SU-DHL-6 (cell line): ENCODE data around the gene PRR36.
"Not testable (repeated sequence)": the region's sequence is repeated elsewhere in the genome, so short reads cannot be mapped to it uniquely, and the experiment has no call there.

ENCODE experiments used
- EZH2phosphoT487 ChIP-seq: fragments of 200-600 bp; sonication (generic), shearing (Covaris generic); conservative IDR thresholded peaks from 2 replicates; pipeline ENCODE4 v1.6.1; 2018; ENCODE audit warnings: mild to moderate bottlenecking, antibody characterized with exemption, low read length, moderate library complexity, mixed read lengths
- TF ChIP-seq, protein P1 (sequence below): fragments of 200-600 bp; sonication (generic); IDR thresholded peaks from one replicate; pipeline ENCODE4 v1.5.1; 2017; ENCODE audit warnings: antibody characterized with exemption, mild to moderate bottlenecking, low read length, moderate library complexity; ENCODE audit not compliant: insufficient read depth, poor library complexity, severe bottlenecking

DNA sequence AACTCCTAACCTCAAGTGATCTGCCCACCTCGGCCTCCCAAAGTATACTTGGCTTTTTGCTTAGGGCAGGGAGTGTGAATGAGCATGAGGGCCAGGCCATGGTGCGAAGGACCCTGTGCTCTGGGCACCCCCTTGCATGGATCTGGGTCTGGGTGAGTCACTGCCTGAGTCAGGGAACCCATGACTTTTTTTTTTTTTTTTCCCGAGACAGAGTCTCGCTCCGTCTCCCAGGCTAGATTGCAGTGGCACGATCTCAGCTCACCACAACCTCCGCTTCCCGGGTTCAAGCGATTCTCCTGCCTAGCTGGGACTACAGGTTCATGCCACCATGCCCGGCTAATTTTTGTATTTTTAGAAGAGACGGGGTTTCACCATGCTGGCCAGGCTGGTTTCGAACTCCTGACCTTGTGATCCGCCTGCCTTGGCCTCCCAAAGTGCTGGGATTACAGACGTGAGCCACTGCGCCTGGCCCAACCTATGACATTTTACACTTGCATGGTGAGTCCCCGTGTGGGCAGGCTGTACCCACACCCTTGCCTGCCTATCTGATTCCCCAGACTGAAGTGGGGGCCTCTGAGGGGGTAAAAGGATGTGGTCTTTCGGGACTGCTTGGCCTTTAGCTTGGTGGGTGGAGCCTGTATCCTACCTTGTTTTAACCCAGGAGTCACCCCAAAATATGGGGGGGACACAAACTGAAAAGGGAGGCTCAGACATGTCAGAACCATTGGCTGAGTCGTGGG is 19.3 kb upstream of the PRR36 start:
- TF ChIP-seq, protein P1, sequence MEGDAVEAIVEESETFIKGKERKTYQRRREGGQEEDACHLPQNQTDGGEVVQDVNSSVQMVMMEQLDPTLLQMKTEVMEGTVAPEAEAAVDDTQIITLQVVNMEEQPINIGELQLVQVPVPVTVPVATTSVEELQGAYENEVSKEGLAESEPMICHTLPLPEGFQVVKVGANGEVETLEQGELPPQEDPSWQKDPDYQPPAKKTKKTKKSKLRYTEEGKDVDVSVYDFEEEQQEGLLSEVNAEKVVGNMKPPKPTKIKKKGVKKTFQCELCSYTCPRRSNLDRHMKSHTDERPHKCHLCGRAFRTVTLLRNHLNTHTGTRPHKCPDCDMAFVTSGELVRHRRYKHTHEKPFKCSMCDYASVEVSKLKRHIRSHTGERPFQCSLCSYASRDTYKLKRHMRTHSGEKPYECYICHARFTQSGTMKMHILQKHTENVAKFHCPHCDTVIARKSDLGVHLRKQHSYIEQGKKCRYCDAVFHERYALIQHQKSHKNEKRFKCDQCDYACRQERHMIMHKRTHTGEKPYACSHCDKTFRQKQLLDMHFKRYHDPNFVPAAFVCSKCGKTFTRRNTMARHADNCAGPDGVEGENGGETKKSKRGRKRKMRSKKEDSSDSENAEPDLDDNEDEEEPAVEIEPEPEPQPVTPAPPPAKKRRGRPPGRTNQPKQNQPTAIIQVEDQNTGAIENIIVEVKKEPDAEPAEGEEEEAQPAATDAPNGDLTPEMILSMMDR, result not testable (repeated sequence)
- not testable (repeated sequence) for TF ChIP-seq EZH2phosphoT487
